ENCODE measurements around the gene ROGDI. TPM values are rescaled to one million over a fixed set of nuclear protein-coding genes. Genes with fewer than 3 reads are reported as not detected.

ROGDI gene
- polyA plus RNA-seq, 2 of the 4 experiments (the other 2 are of a cell fraction), result 7.2 to 15.1 TPM

DNA sequence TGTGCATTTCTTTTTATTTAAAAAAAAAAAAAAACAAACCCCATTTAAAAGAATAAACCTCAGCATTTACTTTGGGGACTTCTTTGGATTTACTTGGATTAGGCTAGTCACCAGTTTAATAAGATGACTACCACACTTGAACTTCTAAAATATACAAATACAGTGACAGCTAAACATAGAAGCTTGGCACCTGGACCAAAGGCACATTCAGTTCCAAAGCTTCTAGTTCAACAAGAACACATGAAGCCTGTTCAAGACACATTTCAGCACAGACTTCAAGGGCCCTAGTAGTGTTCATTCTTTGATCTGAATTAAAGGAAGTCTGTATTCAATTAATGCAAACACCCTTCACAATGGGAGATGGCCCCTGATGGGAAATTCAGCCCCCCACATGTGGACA lies 11.6 kb upstream of the ROGDI start:
- no peak overlapping the region for H3K4me3 ChIP-seq
- no peak for ATAC-seq
- H3K27ac ChIP-seq, result no peak overlapping the region
- ChIA-PET CTCF (interaction anchor here (2.2 kb wide), 1 partner anchor 12 kb away, joined by 8 read pairs; the partner anchor contains the start of gene ROGDI), POLR2A (no interaction called here)
- no peaks in the 10 kb centered on the region for H3K9me3 ChIP-seq
- no peaks in the 10 kb centered on the region for H3K4me1 ChIP-seq
- TF ChIP-seq HOXA7 (CRISPR knock-in tag; IDR thresholded peaks at IDR 0.05) (no peak), HOXB5 (CRISPR knock-in tag; IDR thresholded peaks at IDR 0.05) (no peak), PHF8 (IDR thresholded peaks at IDR 0.05; ENCODE audit: borderline replicate concordance, low read depth) (no peak), CBX8 (IDR thresholded peaks at IDR 0.05) (no peak), CHD4 (IDR thresholded peaks at IDR 0.05; ENCODE audit: borderline replicate concordance) (no peak), NFE2L2 (conservative IDR thresholded peaks at IDR 0.05; ENCODE audit: low read length) (no peak), NR3C1 (IDR thresholded peaks at IDR 0.05) (no peak), KDM1A (IDR thresholded peaks at IDR 0.05; ENCODE audit: low read depth) (no peak), HEYL (CRISPR knock-in tag; IDR thresholded peaks at IDR 0.05) (no peak), TFCP2L1 (CRISPR knock-in tag; IDR thresholded peaks at IDR 0.05) (no peak), CHD2 (IDR thresholded peaks at IDR 0.05; ENCODE audit: low read length, partially characterized antibody) (no peak), ZC3H11A (IDR thresholded peaks at IDR 0.05) (no peak), ZFP36 (IDR thresholded peaks at IDR 0.05; ENCODE audit: borderline replicate concordance, partially characterized antibody) (no peak)
- TF ChIP-seq, protein P1, sequence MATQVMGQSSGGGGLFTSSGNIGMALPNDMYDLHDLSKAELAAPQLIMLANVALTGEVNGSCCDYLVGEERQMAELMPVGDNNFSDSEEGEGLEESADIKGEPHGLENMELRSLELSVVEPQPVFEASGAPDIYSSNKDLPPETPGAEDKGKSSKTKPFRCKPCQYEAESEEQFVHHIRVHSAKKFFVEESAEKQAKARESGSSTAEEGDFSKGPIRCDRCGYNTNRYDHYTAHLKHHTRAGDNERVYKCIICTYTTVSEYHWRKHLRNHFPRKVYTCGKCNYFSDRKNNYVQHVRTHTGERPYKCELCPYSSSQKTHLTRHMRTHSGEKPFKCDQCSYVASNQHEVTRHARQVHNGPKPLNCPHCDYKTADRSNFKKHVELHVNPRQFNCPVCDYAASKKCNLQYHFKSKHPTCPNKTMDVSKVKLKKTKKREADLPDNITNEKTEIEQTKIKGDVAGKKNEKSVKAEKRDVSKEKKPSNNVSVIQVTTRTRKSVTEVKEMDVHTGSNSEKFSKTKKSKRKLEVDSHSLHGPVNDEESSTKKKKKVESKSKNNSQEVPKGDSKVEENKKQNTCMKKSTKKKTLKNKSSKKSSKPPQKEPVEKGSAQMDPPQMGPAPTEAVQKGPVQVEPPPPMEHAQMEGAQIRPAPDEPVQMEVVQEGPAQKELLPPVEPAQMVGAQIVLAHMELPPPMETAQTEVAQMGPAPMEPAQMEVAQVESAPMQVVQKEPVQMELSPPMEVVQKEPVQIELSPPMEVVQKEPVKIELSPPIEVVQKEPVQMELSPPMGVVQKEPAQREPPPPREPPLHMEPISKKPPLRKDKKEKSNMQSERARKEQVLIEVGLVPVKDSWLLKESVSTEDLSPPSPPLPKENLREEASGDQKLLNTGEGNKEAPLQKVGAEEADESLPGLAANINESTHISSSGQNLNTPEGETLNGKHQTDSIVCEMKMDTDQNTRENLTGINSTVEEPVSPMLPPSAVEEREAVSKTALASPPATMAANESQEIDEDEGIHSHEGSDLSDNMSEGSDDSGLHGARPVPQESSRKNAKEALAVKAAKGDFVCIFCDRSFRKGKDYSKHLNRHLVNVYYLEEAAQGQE (IDR thresholded peaks at IDR 0.05), result no peak
- TF ChIP-seq, protein P2, sequence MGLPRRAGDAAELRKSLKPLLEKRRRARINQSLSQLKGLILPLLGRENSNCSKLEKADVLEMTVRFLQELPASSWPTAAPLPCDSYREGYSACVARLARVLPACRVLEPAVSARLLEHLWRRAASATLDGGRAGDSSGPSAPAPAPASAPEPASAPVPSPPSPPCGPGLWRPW (IDR thresholded peaks at IDR 0.05), result no peak
- FAIRE-seq, result no peak
- H3K4me2 ChIP-seq, result no peak overlapping the region
- DNase-seq (ENCODE audit: low read depth in 1 of 2, low spot score in 1 of 2), result no peak

DNA sequence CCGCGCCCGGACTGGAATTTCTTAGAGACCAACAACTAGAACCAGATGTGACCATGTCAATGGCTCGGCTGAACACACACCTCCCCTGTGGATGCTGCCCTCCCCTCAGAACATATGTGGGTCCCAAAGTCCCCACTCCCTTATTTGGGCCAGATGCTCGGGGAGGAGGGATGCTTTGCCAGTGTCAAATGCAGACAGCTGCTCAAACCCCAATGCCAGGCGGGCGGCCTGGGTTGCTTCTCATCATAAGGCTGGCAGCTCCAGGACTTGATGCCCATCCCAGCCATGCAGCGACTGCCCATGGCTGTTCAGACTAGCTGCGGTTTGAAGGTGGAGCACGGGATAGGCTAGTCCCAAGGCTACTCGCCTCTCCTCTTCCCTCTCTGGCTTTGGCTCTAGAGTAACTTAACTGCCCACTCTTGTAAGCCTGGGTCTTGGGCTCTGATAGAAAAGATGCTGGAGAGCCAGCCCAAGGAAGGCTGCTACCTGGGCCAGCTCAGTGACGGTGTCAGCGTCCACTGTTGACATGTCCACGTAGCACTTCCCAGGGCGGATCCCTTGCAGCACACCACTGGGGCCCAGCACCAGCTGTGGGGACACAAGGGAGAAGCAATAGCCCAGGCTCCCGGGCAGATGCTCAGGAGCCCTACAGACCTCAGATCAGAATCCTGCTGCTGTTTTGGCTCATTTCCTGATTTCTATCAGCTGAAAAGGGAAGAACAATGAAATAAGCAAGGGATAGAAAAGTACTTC lies 11.0 kb upstream of the ROGDI start:
- H3K4me1 ChIP-seq, result no peaks in the 10 kb centered on the region
- no peak overlapping the region for H3K4me2 ChIP-seq
- ChIA-PET POLR2A (no interaction called here), CTCF (interaction anchor here (0.6 to 2.2 kb wide), 2 partner anchors 11 to 78 kb away, joined by 3 to 8 read pairs; partner anchors contain the start of gene ROGDI)
- H3K4me3 ChIP-seq, result no peak overlapping the region
- FAIRE-seq (no peak), DNase-seq (ENCODE audit: low read depth in 1 of 2, low spot score in 1 of 2) (no peak), ATAC-seq (no peak)
- no peak for TF ChIP-seq KDM1A (IDR thresholded peaks at IDR 0.05; ENCODE audit: low read depth)
- no peak for TF ChIP-seq HEYL (CRISPR knock-in tag; IDR thresholded peaks at IDR 0.05)
- TF ChIP-seq RCOR1 (IDR thresholded peaks at IDR 0.05; ENCODE audit: low read depth, low read length), result no peak
- no peak for TF ChIP-seq NPAS2 (CRISPR knock-in tag; IDR thresholded peaks at IDR 0.05; ENCODE audit: borderline replicate concordance)
- TF ChIP-seq, protein P3, sequence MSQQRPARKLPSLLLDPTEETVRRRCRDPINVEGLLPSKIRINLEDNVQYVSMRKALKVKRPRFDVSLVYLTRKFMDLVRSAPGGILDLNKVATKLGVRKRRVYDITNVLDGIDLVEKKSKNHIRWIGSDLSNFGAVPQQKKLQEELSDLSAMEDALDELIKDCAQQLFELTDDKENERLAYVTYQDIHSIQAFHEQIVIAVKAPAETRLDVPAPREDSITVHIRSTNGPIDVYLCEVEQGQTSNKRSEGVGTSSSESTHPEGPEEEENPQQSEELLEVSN (IDR thresholded peaks at IDR 0.05; ENCODE audit: borderline replicate concordance, low read depth), result no peak
- TF ChIP-seq, protein P4, sequence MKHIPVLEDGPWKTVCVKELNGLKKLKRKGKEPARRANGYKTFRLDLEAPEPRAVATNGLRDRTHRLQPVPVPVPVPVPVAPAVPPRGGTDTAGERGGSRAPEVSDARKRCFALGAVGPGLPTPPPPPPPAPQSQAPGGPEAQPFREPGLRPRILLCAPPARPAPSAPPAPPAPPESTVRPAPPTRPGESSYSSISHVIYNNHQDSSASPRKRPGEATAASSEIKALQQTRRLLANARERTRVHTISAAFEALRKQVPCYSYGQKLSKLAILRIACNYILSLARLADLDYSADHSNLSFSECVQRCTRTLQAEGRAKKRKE (CRISPR knock-in tag; IDR thresholded peaks at IDR 0.05; ENCODE audit: low read depth), result no peak
- TF ChIP-seq FOSL2 (IDR thresholded peaks at IDR 0.05), result no peak
- no peak for TF ChIP-seq FOSL2 (CRISPR knock-in tag; IDR thresholded peaks at IDR 0.05)
- TF ChIP-seq EHMT2 (IDR thresholded peaks at IDR 0.05; ENCODE audit: low read depth), result no peak
- TF ChIP-seq, protein P2 (IDR thresholded peaks at IDR 0.05), result no peak
- no peak for TF ChIP-seq SMC3 (IDR thresholded peaks at IDR 0.05)
- no peak for TF ChIP-seq ZFP36 (IDR thresholded peaks at IDR 0.05; ENCODE audit: borderline replicate concordance, partially characterized antibody)
- TF ChIP-seq POLR2AphosphoS2 (conservative IDR thresholded peaks at IDR 0.05; ENCODE audit: low read length), result no peak
- TF ChIP-seq CBX2 (IDR thresholded peaks at IDR 0.05; ENCODE audit: borderline replicate concordance, low read depth), result no peak
- TF ChIP-seq CHD4 (IDR thresholded peaks at IDR 0.05; ENCODE audit: borderline replicate concordance), result no peak
- no peak for TF ChIP-seq ZSCAN20 (CRISPR knock-in tag; IDR thresholded peaks at IDR 0.05)
- TF ChIP-seq, protein P5, sequence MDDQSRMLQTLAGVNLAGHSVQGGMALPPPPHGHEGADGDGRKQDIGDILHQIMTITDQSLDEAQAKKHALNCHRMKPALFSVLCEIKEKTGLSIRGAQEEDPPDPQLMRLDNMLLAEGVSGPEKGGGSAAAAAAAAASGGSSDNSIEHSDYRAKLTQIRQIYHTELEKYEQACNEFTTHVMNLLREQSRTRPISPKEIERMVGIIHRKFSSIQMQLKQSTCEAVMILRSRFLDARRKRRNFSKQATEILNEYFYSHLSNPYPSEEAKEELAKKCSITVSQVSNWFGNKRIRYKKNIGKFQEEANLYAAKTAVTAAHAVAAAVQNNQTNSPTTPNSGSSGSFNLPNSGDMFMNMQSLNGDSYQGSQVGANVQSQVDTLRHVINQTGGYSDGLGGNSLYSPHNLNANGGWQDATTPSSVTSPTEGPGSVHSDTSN (IDR thresholded peaks at IDR 0.05), result no peak
- H3K9me3 ChIP-seq, result no peaks in the 10 kb centered on the region
- 98% methylated on average over 15 of the region's 16 CpGs for WGBS (ENCODE audit: missing lambda C conversion rate)
- no peak overlapping the region for H3K27ac ChIP-seq

Measured in A549 (cell line).